Right lobe of liver (tissue), 4 donors: Measurements from ENCODE around the gene TGFBR3L.

Source experiments
- POLR2A ChIP-seq: fragments of 450-650 bp; IDR thresholded peaks from one replicate; pipeline ENCODE4 v1.6.1; 2017; ENCODE audit warnings: antibody characterized with exemption, mild to moderate bottlenecking
- TF ChIP-seq, protein P1 (sequence below), 4 donors: fragments of 200-600 bp in 3 of 4; fragments of 450-650 bp in 1 of 4; IDR thresholded peaks; one replicate each; pipeline versions ENCODE4 v1.5.1 to v1.8.0; 2016 to 2022; ENCODE audit warnings: antibody characterized with exemption in 4 of 4, mild to moderate bottlenecking in 2 of 4
- donor health status: DM: no; HTN: no; CAD: no.
- donor health status: DM: no; HTN: no; CAD: no.
- donor health status: DM: no; HTN: yes; CAD: no.

- TF ChIP-seq, protein P1, sequence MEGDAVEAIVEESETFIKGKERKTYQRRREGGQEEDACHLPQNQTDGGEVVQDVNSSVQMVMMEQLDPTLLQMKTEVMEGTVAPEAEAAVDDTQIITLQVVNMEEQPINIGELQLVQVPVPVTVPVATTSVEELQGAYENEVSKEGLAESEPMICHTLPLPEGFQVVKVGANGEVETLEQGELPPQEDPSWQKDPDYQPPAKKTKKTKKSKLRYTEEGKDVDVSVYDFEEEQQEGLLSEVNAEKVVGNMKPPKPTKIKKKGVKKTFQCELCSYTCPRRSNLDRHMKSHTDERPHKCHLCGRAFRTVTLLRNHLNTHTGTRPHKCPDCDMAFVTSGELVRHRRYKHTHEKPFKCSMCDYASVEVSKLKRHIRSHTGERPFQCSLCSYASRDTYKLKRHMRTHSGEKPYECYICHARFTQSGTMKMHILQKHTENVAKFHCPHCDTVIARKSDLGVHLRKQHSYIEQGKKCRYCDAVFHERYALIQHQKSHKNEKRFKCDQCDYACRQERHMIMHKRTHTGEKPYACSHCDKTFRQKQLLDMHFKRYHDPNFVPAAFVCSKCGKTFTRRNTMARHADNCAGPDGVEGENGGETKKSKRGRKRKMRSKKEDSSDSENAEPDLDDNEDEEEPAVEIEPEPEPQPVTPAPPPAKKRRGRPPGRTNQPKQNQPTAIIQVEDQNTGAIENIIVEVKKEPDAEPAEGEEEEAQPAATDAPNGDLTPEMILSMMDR (IDR thresholded peaks at IDR 0.05), result no peak
- no peak for TF ChIP-seq POLR2A
Measured at GRCh38 chr19:7870571-7871436, 43.8 kb upstream of the TGFBR3L start.
